GM12874 (cell line): Measurements from ENCODE around the gene PRKN.

ENCODE experiments used
- TF ChIP-seq, protein P1 (sequence below): IDR thresholded peaks from 2 replicates; pipeline ENCODE4 v1.5.1; 2011; ENCODE audit warnings: low read depth, mild to moderate bottlenecking, control low read depth, low read length, moderate library complexity; ENCODE audit not compliant: insufficient read depth

The PRKN gene

GRCh38 chr6:161549977-161550655 lies 1177.5 kb downstream of the PRKN start:
- TF ChIP-seq, protein P1, sequence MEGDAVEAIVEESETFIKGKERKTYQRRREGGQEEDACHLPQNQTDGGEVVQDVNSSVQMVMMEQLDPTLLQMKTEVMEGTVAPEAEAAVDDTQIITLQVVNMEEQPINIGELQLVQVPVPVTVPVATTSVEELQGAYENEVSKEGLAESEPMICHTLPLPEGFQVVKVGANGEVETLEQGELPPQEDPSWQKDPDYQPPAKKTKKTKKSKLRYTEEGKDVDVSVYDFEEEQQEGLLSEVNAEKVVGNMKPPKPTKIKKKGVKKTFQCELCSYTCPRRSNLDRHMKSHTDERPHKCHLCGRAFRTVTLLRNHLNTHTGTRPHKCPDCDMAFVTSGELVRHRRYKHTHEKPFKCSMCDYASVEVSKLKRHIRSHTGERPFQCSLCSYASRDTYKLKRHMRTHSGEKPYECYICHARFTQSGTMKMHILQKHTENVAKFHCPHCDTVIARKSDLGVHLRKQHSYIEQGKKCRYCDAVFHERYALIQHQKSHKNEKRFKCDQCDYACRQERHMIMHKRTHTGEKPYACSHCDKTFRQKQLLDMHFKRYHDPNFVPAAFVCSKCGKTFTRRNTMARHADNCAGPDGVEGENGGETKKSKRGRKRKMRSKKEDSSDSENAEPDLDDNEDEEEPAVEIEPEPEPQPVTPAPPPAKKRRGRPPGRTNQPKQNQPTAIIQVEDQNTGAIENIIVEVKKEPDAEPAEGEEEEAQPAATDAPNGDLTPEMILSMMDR, result no peak

DNA sequence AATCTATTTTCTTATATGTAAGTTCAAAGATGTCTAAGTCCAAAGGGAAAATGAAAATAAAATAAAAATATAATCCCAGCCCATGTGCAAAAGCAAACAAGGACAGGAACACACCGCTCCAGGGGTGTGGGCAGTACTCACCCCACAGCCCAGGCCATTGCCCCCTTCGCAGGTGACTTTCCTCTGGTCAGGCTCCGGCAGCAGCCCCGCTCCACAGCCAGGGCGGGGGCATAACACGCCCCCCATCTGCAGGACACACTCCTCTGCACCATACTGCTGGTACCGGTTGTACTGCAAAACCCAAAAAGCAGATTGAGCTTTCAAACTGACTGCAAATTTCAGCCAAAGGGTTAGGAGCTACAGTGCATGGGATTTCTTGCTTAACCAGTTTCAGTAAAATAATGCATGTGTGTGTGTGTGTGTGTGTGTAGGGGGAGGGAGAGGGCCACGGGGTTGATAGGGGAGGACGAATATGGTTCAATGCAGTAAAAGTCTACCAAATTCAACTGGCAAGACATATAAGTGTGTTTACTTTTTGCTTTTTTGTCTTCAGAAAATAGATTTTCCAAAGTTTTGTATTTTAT lies 1178.8 kb downstream of the PRKN start:
- TF ChIP-seq, protein P1, result no peak

- TF ChIP-seq, protein P1, result no peak
These were observed 1179.9 kb downstream of the PRKN start for GRCh38 chr6:161547617-161548016.

- TF ChIP-seq, protein P1, result no peak
These were observed 1180.9 kb downstream of the PRKN start for GRCh38 chr6:161546632-161547031.

GRCh38 chr6:161545741-161546140 lies 1181.8 kb downstream of the PRKN start:
- TF ChIP-seq, protein P1, result no peak

GRCh38 chr6:161544801-161545480 lies 1182.6 kb downstream of the PRKN start:
- TF ChIP-seq, protein P1, result no peak

- TF ChIP-seq, protein P1, result no peak
These were observed 1183.8 kb downstream of the PRKN start for GRCh38 chr6:161543684-161544309.
